ENCODE measurements around the gene TST. TPM values are rescaled to one million over a fixed set of nuclear protein-coding genes. Genes with fewer than 3 reads are reported as not detected.
A peak's percentile ranks its signal among the peaks of the same experiment; 100 is the strongest.

Gene TST
- total RNA-seq, 1 donor from 2014 or later, result 21.5 TPM

- H3K4me3 Mint-ChIP-seq, result peak overlapping the region; percentile 89
- no peak for DNase-seq (ENCODE audit: low spot score)
- no peaks in the 10 kb centered on the region for H3K36me3 ChIP-seq
- peaks cover 12% of the 10 kb centered on the region for H3K27me3 ChIP-seq
- H3K4me3 ChIP-seq, result no peak overlapping the region
- no peak overlapping the region for H3K27ac ChIP-seq
- H3K36me3 Mint-ChIP-seq, result no peaks in the 10 kb centered on the region
- H3K9me3 Mint-ChIP-seq, result no peaks in the 10 kb centered on the region
- H3K9ac ChIP-seq, result no peak overlapping the region
- H3K4me2 ChIP-seq, result peak overlapping the region; percentile 91
- H3K4me1 Mint-ChIP-seq, result peaks cover 15% of the 10 kb centered on the region
- H3K9me3 ChIP-seq (ENCODE audit: low read depth), result no peaks in the 10 kb centered on the region
- H3K27ac Mint-ChIP-seq, result no peak overlapping the region
- H2AFZ ChIP-seq (replicated peaks), result no peak overlapping the region
- H4K20me1 ChIP-seq (ENCODE audit: low read depth), result peaks cover 5% of the 10 kb centered on the region
- H3F3A ChIP-seq (ENCODE audit: low read depth), result peaks cover 8% of the 10 kb centered on the region
- TF ChIP-seq EZH2 (IDR thresholded peaks at IDR 0.05) (no peak), EZH2phosphoT487 (IDR thresholded peaks at IDR 0.05) (no peak), CTCF (IDR thresholded peaks at IDR 0.05) (no peak)
- no peaks in the 10 kb centered on the region for H3K79me2 ChIP-seq (ENCODE audit: low read depth)
- no peaks in the 10 kb centered on the region for H3K27me3 Mint-ChIP-seq (ENCODE audit: insufficient read depth, low read depth)
- H3K4me1 ChIP-seq, result peaks cover 5% of the 10 kb centered on the region
Observed at GRCh38 chr22:37050913-37051312, 31.7 kb upstream of the TST start.

DNA sequence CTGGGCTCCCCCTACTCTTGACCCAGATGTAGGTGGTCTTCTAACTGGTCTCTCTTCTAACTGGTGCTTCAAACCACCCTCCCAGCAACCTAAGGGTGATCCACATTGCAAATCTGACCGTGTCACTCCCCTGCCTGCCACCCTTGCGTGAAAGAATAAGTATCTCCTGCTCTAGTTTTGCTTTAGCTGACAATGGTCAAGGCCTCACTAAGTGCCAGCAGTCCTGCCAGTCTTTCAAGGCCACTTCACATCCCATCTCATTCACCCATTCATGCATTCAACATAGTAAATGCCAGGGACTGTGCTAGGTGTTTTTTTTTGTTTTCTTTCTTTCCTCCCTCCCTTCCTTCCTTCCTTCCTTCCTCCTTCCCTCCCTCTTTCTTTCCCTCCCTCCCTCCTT, 30.0 kb upstream of the TST start:
- TF ChIP-seq EZH2 (IDR thresholded peaks at IDR 0.05) (no peak), EZH2phosphoT487 (IDR thresholded peaks at IDR 0.05) (no peak), CTCF (IDR thresholded peaks at IDR 0.05) (no peak)
- peaks cover 12% of the 10 kb centered on the region for H3K27me3 ChIP-seq
- H3K79me2 ChIP-seq (ENCODE audit: low read depth), result no peaks in the 10 kb centered on the region
- peaks cover 2% of the 10 kb centered on the region for H3K27me3 Mint-ChIP-seq (ENCODE audit: insufficient read depth, low read depth)
- peaks cover 5% of the 10 kb centered on the region for H4K20me1 ChIP-seq (ENCODE audit: low read depth)
- H3K9me3 ChIP-seq (ENCODE audit: low read depth), result no peaks in the 10 kb centered on the region
- H3K4me3 Mint-ChIP-seq, result no peak overlapping the region
- peaks cover 5% of the 10 kb centered on the region for H3K4me1 ChIP-seq
- H3F3A ChIP-seq (ENCODE audit: low read depth), result peaks cover 13% of the 10 kb centered on the region
- no peaks in the 10 kb centered on the region for H3K9me3 Mint-ChIP-seq
- H3K4me2 ChIP-seq, result no peak overlapping the region
- H3K27ac Mint-ChIP-seq, result no peak overlapping the region
- H2AFZ ChIP-seq (replicated peaks), result no peak overlapping the region
- no peaks in the 10 kb centered on the region for H3K36me3 Mint-ChIP-seq
- no peak overlapping the region for H3K4me3 ChIP-seq
- peaks cover 19% of the 10 kb centered on the region for H3K4me1 Mint-ChIP-seq
- H3K9ac ChIP-seq, result no peak overlapping the region
- H3K36me3 ChIP-seq, result no peaks in the 10 kb centered on the region
- no peak for DNase-seq (ENCODE audit: low spot score)
- H3K27ac ChIP-seq, result no peak overlapping the region

DNA sequence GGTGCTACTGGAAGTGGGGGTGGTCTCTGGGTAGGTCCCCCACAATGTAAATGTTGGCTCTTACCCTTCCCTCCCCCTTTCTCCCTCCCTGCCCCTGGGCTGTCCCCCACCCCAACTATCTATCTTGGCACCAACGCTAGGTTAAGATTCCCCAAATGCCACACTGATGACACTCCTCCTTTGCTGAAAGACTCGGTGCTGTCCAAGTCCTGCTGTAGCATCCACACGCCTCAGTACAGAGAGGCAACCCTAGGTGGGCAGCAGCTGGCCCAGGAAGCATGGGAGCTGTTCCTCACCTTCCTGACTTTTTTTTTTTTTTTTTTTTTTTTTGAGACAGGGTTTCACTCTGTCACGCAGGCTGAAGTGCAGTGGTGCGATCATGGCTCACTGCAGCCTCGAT, 28.9 kb upstream of the TST start:
- H3K79me2 ChIP-seq (ENCODE audit: low read depth), result no peaks in the 10 kb centered on the region
- no peaks in the 10 kb centered on the region for H3K36me3 ChIP-seq
- no peak overlapping the region for H3K4me2 ChIP-seq
- H3K27ac Mint-ChIP-seq, result no peak overlapping the region
- H4K20me1 ChIP-seq (ENCODE audit: low read depth), result peaks cover 5% of the 10 kb centered on the region
- no peak overlapping the region for H3K4me3 ChIP-seq
- peaks cover 13% of the 10 kb centered on the region for H3F3A ChIP-seq (ENCODE audit: low read depth)
- no peaks in the 10 kb centered on the region for H3K9me3 Mint-ChIP-seq
- no peak overlapping the region for H3K9ac ChIP-seq
- H3K4me1 ChIP-seq, result peaks cover 9% of the 10 kb centered on the region
- H3K36me3 Mint-ChIP-seq, result no peaks in the 10 kb centered on the region
- peaks cover 19% of the 10 kb centered on the region for H3K4me1 Mint-ChIP-seq
- H3K27me3 Mint-ChIP-seq (ENCODE audit: insufficient read depth, low read depth), result peaks cover 7% of the 10 kb centered on the region
- peaks cover 12% of the 10 kb centered on the region for H3K27me3 ChIP-seq
- no peaks in the 10 kb centered on the region for H3K9me3 ChIP-seq (ENCODE audit: low read depth)
- TF ChIP-seq CTCF (IDR thresholded peaks at IDR 0.05) (no peak), EZH2 (IDR thresholded peaks at IDR 0.05) (no peak), EZH2phosphoT487 (IDR thresholded peaks at IDR 0.05) (no peak)
- no peak overlapping the region for H3K4me3 Mint-ChIP-seq
- no peak for DNase-seq (ENCODE audit: low spot score)
- H3K27ac ChIP-seq, result no peak overlapping the region
- no peak overlapping the region for H2AFZ ChIP-seq (replicated peaks)
